Muscle of back (tissue), 11 donors: ENCODE measurements around the gene OR8A1. TPM values are rescaled to one million over a fixed set of nuclear protein-coding genes. Genes with fewer than 3 reads are reported as not detected.
"Not testable (repeated sequence)": the region's sequence is repeated elsewhere in the genome, so short reads cannot be mapped to it uniquely, and the experiment has no call there.

Source experiments
- DNase-seq, 3 donors: peaks; one replicate each; pipeline versions ENCODE4 v3.0.0 to v3.0.0-alpha.2; 2013
- polyA plus RNA-seq, 10 donors: library from polyadenylated mRNA; unstranded; fragments of 120-200 nt; gene quantifications; one replicate each; pipeline ENCODE4 v1.2.1, GENCODE V29; 2013; ENCODE audit not compliant: insufficient read length in 10 of 10

Gene OR8A1
- polyA plus RNA-seq, 10 donors = 0.11 to 0.99 (median 0.27) TPM; not detected in 1

DNA sequence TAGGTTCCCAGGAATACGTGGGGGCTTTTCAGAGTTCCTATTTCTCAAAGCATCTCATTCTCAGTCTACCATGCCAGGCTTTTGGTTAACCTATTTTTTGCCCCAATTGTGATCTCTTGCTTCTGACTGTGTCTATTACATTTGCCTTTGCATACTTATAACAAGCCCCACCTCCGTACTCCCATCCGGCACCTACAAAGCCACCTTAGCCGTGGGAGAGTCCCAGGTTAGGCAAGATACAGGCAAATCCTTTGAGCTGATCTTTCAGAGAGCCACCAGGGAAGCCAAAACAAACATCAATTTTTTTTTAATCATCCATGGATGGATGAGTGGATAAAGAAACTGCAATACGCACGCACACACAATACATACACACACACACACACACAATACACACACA, 22.8 kb downstream of the OR8A1 start:
- DNase-seq = no peak

DNA sequence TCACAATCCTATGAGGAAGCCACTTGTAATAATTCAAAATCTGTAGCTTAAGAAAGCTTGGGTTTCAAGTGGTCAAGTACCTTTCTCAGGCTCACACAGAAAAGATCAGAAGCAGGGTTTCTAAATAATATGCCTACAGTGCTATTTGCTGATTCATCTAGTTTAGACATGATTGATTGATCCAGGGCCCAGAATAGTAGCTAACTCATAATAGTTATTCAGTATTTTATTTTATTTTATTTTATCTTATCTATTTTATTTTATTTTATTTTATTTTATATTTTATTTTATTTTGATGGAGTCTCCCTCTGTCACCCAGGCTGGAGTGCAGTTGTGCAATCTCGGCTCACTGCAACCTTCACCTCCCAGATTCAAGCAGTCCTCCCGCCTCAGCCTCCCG, 25.5 kb downstream of the OR8A1 start:
- DNase-seq = no peak

DNA sequence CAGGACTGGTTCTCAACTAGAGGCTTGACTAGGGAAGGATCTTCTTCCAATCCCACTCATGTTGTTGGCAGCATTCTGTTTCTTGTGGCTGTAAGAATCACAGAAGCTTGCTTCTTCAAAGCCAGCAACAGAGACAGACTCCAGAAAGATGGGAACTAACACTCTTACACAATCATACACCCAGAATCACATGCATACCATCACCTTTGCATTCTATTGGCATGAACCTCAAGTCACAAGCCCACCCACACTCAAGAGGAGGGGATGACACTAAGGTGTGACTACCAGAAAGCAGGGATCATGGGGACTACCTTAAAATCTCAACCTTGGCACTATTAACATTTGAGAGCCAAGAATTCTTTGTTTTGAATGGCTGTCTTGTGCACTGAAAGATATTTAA, 27.8 kb downstream of the OR8A1 start:
- no peak for DNase-seq

DNA sequence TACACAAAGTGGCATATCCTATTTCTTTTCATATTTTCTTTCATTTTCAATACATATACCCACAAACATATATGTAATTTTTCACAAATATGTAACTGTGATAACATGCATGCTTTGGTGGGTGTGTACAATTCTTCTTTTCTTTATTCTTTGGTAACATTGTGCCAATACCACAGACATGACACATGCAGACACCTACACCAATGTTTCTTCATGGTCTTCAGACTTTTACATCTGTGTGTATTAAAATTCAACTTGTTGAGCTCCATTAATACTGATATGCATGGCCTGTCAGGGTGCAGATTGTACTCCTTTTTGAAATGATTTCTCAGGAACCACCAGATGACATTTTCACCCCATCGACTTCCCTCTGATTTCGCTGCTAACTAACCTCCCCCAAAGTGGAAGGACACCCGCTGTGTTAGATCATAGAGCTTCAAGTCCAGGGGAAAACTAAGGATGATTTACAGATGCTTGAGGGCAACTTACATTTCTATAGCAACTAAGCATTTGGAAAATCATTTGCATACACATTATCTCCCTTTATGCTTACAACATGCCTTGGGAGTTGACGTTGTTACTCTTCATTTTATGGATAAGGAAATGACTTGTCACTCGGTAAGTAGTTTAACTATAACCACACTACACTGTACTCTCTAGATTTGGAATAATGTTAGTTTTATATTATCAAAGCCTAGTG, 31.0 kb downstream of the OR8A1 start:
- no peak for DNase-seq

DNA sequence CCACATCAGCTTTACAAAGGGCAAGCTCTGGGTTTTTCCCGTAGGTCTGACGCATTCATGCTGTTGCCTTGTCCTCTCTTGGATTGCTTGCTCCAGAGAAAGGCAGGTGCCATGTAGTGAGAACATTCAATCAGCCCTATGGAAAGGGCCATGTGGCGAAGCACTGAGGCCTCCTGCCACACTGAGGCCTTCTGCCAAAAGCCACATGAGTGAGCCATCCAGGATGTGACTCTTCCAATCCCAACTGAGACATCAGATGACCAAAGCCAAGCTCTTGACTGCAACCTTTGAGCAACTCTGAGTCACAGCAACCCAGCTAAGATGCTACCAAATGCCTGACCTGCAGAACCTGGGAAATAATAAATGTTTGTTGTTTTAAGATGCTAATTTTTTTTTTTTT, 32.4 kb downstream of the OR8A1 start:
- DNase-seq = no peak

DNA sequence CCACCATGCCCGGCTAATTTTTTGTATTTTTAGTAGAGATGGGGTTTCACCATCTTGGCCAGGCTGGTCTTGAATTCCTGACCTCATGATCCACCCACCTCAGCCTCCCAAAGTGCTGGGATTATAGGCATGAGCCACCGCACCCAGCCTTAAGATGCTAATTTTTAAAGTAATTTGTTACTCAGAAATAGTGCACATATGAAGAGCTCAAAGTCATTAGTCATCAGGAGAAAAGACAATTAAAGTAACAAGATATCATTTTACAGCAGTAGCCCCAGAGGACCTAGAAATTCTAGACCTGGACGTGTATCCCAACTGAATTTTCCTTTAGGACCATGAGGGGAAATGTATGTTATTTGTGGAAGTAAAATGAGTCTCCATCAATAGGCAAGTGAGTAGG, 32.9 kb downstream of the OR8A1 start:
- DNase-seq = not testable (repeated sequence)

DNA sequence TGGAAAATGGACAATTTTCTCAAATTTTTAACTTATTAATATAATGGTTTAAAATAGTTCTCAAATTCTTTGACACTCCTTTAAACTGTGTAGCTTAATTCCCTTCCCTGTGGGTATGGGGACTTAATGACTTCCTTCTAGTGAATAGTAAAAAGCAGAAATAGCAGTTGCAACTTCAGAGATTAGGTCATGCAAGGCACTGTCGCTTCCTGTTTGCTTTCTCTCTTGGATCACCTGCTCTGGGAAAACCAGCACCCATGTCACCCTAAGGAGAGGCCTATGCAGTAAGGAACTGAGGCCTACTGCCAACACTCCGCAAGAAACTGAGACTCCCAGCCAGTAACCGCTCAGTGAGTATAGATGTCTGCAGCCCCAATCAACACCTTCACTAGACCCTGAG, 35.9 kb downstream of the OR8A1 start:
- DNase-seq = peak in 1 of 3 donors; percentile 16

DNA sequence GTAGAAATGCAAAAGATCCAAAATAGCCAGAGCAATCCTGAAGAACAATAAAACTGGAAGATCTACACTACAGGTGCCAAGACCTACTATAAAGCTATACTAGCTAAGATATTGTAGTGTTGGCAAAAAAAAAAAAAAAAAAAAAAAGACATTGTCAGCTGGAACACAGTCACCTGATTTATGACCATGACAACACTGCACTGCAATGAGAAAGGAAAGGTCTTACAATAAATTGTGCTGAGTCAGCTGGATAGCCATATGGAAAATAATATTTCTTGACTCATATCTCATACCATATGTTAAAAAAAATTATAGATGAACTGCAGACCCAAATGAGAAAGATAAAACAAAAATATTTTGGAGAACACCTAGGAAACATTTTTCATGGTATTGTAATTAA, 38.4 kb downstream of the OR8A1 start:
- no peak for DNase-seq

DNA sequence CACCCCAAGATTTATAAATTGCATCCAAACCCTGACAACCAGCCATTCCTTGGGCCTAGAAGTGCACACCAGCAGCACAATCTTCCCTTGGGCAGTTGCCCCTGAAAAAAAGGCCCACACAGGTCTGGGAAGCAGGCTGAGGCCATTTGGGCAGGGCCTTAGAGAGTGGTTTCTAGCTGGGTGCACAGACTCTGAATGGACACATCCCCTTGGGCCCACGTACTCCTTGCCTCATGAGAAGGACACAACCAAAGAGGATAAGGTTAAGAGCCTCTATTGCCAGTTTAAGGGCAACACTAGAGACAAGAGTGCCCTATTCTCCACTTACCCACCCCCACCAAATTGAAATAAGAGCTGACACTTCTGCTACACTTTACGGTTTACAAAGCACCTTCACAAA, 40.5 kb downstream of the OR8A1 start:
- no peak for DNase-seq

DNA sequence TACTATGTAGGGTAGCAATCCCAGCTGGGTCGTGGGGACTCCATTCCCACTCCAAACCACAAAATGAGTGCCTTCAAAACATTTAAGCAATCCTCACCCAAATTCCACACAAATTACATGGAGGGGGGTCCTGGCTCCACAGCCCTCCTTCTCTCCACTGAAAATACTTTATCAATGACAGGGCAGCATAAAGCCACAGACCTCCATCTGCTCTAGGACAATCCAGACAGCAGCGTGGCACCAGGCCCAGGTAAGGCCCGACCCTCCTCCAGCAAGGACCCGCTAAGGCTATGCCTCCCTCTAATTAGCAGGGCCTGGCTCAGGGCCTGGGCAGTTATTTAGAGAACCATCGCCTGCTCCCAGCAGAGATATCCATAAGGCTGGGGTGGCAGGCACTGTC, 41.3 kb downstream of the OR8A1 start, which contains the start of gene PANX3:
Gene PANX3, plus strand, starts transcription at position 365 of the 400 bp plus-strand sequence. CDS start 129 bp downstream, outside the sequence.
- no peak for DNase-seq

DNA sequence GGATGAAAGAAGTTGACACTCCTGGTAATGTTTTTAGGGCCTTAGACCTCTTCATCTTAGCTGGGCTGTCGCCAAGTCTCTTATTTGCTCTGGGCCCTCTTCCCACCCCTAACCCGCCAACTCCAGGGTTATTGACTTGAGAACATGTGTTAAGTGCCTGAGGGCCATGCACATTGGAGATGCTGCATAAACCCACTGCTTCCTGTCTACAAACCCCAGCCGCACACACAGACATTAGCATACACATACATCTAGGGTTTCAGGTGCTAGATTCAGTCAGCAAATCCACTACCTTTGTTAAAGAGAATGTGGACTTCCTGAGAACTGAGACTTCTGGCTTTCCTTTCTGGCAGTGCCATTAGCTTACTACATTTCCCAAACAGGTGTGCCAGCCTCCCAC, 42.2 kb downstream of the OR8A1 start:
- no peak for DNase-seq

DNA sequence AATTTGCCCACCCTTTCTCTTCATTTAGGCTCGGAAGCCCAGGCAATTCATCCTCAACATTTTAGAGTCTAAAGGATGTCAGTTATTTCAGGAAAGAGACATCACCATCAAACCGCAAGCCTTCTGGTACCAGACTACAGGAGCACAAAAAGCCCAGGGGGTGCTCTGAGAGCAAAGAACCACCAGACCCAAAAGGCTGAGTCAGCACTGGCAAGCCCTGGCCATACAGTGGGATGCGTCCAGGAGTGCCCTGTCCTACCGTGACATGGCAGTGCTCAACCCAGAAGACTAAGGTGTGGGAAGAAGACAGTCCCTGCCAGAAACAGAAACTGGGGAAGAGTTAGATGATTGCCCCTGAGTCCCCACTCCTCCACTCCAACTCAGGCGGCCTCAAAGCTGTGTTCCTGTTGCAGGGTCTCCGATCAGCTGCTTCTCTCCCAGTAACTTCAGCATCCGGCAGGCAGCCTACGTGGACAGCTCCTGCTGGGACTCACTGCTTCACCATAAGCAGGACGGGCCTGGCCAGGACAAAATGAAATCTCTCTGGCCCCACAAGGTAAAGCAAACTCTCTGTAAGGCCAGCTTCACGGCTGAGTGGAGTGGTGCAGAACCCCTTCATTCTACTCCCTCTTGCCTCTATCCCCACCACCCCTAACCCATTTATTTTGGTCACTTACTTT, 42.9 kb downstream of the OR8A1 start:
- DNase-seq = peak in 1 of 3 donors; percentile 4

DNA sequence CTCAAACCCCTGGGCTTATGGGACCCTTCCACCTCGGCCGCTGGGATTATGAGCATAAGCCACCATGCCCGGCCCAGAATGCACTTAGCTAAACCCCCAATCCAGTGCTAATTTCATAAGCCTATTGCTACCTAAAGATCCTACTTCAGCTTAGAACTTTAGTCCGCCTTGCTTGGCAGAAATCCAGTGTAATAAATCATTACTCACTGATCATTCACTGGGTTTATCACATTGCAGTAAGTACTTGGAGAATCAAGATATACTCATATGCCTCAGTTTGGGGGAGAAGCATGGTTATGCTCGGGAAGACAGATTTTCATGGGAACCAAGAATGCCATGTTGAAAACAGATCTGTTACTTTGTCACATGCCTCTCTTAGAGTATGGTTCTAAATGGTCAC, 49.1 kb downstream of the OR8A1 start:
- DNase-seq = no peak

Other genes starting within 250 kb of the OR8A1 start
- gene OR8D2, start 249.8 kb upstream of the OR8A1 start, polyA plus RNA-seq = not detected
- not detected for gene OR8B2, start 185.5 kb upstream of the OR8A1 start, polyA plus RNA-seq
- not detected for gene OR8B3, start 171.0 kb upstream of the OR8A1 start, polyA plus RNA-seq
- gene OR8B4, start 145.1 kb upstream of the OR8A1 start, polyA plus RNA-seq = not detected
- gene OR8B8, start 124.3 kb upstream of the OR8A1 start, polyA plus RNA-seq = not detected
- gene OR8B12, start 26.3 kb upstream of the OR8A1 start, polyA plus RNA-seq = not detected
- under 1 TPM in 3 of 10 donors, not detected in 7; 0.12 to 0.24 (median 0.14) TPM for gene PANX3, start 41.4 kb downstream of the OR8A1 start, polyA plus RNA-seq
- gene TBRG1, start 52.9 kb downstream of the OR8A1 start, polyA plus RNA-seq = 10 to 100 TPM; 18.1 to 33.1 (median 22.7) TPM
- gene SIAE, start 103.7 kb downstream of the OR8A1 start, polyA plus RNA-seq = 1 to 10 TPM; 4.1 to 8.9 (median 7.2) TPM
- gene SPA17, start 103.9 kb downstream of the OR8A1 start, polyA plus RNA-seq = 1 to 10 TPM; 2.7 to 5.5 (median 3.9) TPM
- gene NRGN, start 169.9 kb downstream of the OR8A1 start, polyA plus RNA-seq = 1 to 10 TPM; 3.5 to 7.8 (median 5.7) TPM
- gene VSIG2, start 182.3 kb downstream of the OR8A1 start, polyA plus RNA-seq = 1 to 10 TPM in 7 of 10 donors, under 1 TPM in 3; 0.67 to 2.3 (median 1.2) TPM
- 10 to 100 TPM; 43.1 to 71.2 (median 51.7) TPM for gene ESAM, start 192.3 kb downstream of the OR8A1 start, polyA plus RNA-seq
- gene MSANTD2, start 230.4 kb downstream of the OR8A1 start, polyA plus RNA-seq = 10 to 100 TPM in 9 of 10 donors, 1 to 10 TPM in 1; 9.4 to 22.7 (median 13.8) TPM